Upper lobe of left lung (tissue), 4 donors: ENCODE results near the gene CYTH2.

Experiments used
- CTCF ChIP-seq, 6 experiments: fragments of 450-650 bp in 4 of 6; fragments of 200-600 bp in 2 of 6; sonication (generic) in 2 of 6; IDR thresholded peaks; one replicate each; pipeline ENCODE4 v1.5.1; 2016 to 2019; ENCODE audit warnings: antibody characterized with exemption in 6 of 6
- POLR2A ChIP-seq, 4 donors: fragments of 450-650 bp; IDR thresholded peaks; one replicate each; pipeline ENCODE4 v1.5.1; 2016 to 2017; ENCODE audit warnings: antibody characterized with exemption in 4 of 4, mild to moderate bottlenecking in 2 of 4
- POLR2AphosphoS5 ChIP-seq, 2 donors: sonication (generic); formaldehyde crosslinking; IDR thresholded peaks; one replicate each; pipeline ENCODE4 v1.5.1; 2017; ENCODE audit warnings: antibody characterized with exemption in 2 of 2

GRCh38 chr19:48481846-48482639 is 12.9 kb downstream of the CYTH2 start:
- no peak for TF ChIP-seq CTCF (IDR thresholded peaks at IDR 0.05)
- no peak for TF ChIP-seq POLR2AphosphoS5 (IDR thresholded peaks at IDR 0.05)
- TF ChIP-seq POLR2A (IDR thresholded peaks at IDR 0.05) = no peak
